HEK293T (cell line): ENCODE data around the gene C1QTNF7.

Experiments
- CTCF ChIA-PET: fragments of 350-600 bp; formaldehyde crosslinking; extraction: SDS; loops from one replicate; lab custom pipeline; 2021; ENCODE audit warnings: antibody characterized with exemption, inconsistent platforms; lab: Yijun Ruan, JAX
- POLR2A ChIA-PET: fragments of 350-600 bp; formaldehyde crosslinking; extraction: SDS; loops from one replicate; lab custom pipeline; 2020; ENCODE audit warnings: antibody characterized with exemption, inconsistent platforms; lab: Yijun Ruan, JAX
- DNase-seq: peaks from one replicate; pipeline ENCODE4 v3.0.0; 2012; ENCODE audit warnings: mixed read lengths; ENCODE audit errors: extremely low spot score
- ARNT ChIP-seq: fragments of 450-650 bp; IDR thresholded peaks from 2 replicates; pipeline ENCODE4 v1.6.1; 2017; ENCODE audit warnings: mild to moderate bottlenecking
- BHLHE40 ChIP-seq: fragments of 450-650 bp; IDR thresholded peaks from 2 replicates; pipeline ENCODE4 v1.6.1; 2016; ENCODE audit warnings: mild to moderate bottlenecking, moderate library complexity, borderline replicate concordance
- CTBP1 ChIP-seq: fragments of 450-650 bp; IDR thresholded peaks from 2 replicates; pipeline ENCODE4 v1.6.1; 2016; ENCODE audit warnings: borderline replicate concordance
- ELF4 ChIP-seq: fragments of 450-650 bp; IDR thresholded peaks from 2 replicates; pipeline ENCODE4 v1.6.1; 2017; ENCODE audit warnings: antibody characterized with exemption
- FOXA1 ChIP-seq: fragments of 450-650 bp; IDR thresholded peaks from 2 replicates; pipeline ENCODE4 v1.6.1; 2016; ENCODE audit warnings: mild to moderate bottlenecking
- FOXK2 ChIP-seq: fragments of 450-650 bp; IDR thresholded peaks from 2 replicates; pipeline ENCODE4 v1.6.1; 2016; ENCODE audit warnings: mild to moderate bottlenecking
- FOXM1 ChIP-seq: fragments of 450-650 bp; IDR thresholded peaks from 2 replicates; pipeline ENCODE4 v1.6.1; 2017; ENCODE audit warnings: mild to moderate bottlenecking, borderline replicate concordance
- HDGF ChIP-seq: fragments of 450-650 bp; IDR thresholded peaks from 2 replicates; pipeline ENCODE4 v1.6.1; 2017; ENCODE audit warnings: antibody characterized with exemption, borderline replicate concordance
- L3MBTL2 ChIP-seq: fragments of 450-650 bp; conservative IDR thresholded peaks from 2 replicates; pipeline ENCODE4 v1.6.1; 2016; ENCODE audit warnings: mild to moderate bottlenecking
- LEF1 ChIP-seq: fragments of 450-650 bp; IDR thresholded peaks from 2 replicates; pipeline ENCODE4 v1.6.1; 2017; ENCODE audit warnings: mild to moderate bottlenecking, borderline replicate concordance
- NFRKB ChIP-seq: fragments of 450-650 bp; IDR thresholded peaks from 2 replicates; pipeline ENCODE4 v1.6.1; 2016; ENCODE audit warnings: mild to moderate bottlenecking, moderate library complexity
- PKNOX1 ChIP-seq: fragments of 450-650 bp; IDR thresholded peaks from 2 replicates; pipeline ENCODE4 v1.6.1; 2016
- SP1 ChIP-seq: fragments of 450-650 bp; IDR thresholded peaks from 2 replicates; pipeline ENCODE4 v1.6.1; 2017
- SUZ12 ChIP-seq: fragments of 450-650 bp; IDR thresholded peaks from 2 replicates; pipeline ENCODE4 v1.6.1; 2016; ENCODE audit warnings: mild to moderate bottlenecking
- TARDBP ChIP-seq: fragments of 450-650 bp; IDR thresholded peaks from 2 replicates; pipeline ENCODE4 v1.6.1; 2016
- ZNF384 ChIP-seq: fragments of 450-650 bp; IDR thresholded peaks from 2 replicates; pipeline ENCODE4 v1.6.1; 2016

Gene C1QTNF7

GRCh38 chr4:15444879-15445547 is 17.2 kb downstream of the C1QTNF7 start:
- DNase-seq = no peak
- ChIA-PET POLR2A (no interaction called here), CTCF (no interaction called here)

GRCh38 chr4:15451181-15451865 is 23.5 kb downstream of the C1QTNF7 start:
- no peak for DNase-seq
- no peak for TF ChIP-seq CTBP1
- TF ChIP-seq FOXA1 = no peak
- TF ChIP-seq LEF1 = no peak
- TF ChIP-seq TARDBP = no peak
- no peak for TF ChIP-seq PKNOX1
- TF ChIP-seq HDGF = no peak
- no peak for TF ChIP-seq SP1
- TF ChIP-seq BHLHE40 = no peak
- POLR2A ChIA-PET = no interaction called here
- CTCF ChIA-PET = no interaction called here

More at GRCh38 chr4:15444879-15445547, 17.2 kb downstream of the C1QTNF7 start:
- no peak for TF ChIP-seq ELF4
- no peak for TF ChIP-seq CTBP1
- TF ChIP-seq FOXK2 = no peak
- no peak for TF ChIP-seq LEF1
- TF ChIP-seq HDGF = no peak
- no peak for TF ChIP-seq NFRKB
- no peak for TF ChIP-seq FOXM1
- TF ChIP-seq PKNOX1 = no peak
- TF ChIP-seq SUZ12 = no peak
- no peak for TF ChIP-seq FOXA1
- TF ChIP-seq ARNT = no peak

GRCh38 chr4:15451866-15452765 is 24.3 kb downstream of the C1QTNF7 start:
- CTCF ChIA-PET = no interaction called here
- POLR2A ChIA-PET = no interaction called here
- TF ChIP-seq FOXK2 = no peak
- TF ChIP-seq PKNOX1 = no peak
- no peak for TF ChIP-seq HDGF
- TF ChIP-seq NFRKB = no peak
- TF ChIP-seq TARDBP = no peak
- TF ChIP-seq BHLHE40 = no peak
- TF ChIP-seq SP1 = no peak
- no peak for TF ChIP-seq CTBP1
- TF ChIP-seq ZNF384 = no peak
- no peak for TF ChIP-seq FOXM1
- no peak for TF ChIP-seq SUZ12
- TF ChIP-seq L3MBTL2 = no peak
- no peak for TF ChIP-seq LEF1
- no peak for TF ChIP-seq ELF4
- no peak for TF ChIP-seq FOXA1
- TF ChIP-seq ARNT = no peak
- no peak for DNase-seq

GRCh38 chr4:15455290-15455689 is 27.5 kb downstream of the C1QTNF7 start:
- POLR2A ChIA-PET = no interaction called here
- TF ChIP-seq ZNF384 = no peak
- no peak for DNase-seq
- CTCF ChIA-PET = no interaction called here

GRCh38 chr4:15457406-15458201 is 29.8 kb downstream of the C1QTNF7 start:
- no peak for TF ChIP-seq L3MBTL2
- TF ChIP-seq ELF4 = no peak
- TF ChIP-seq ZNF384 = no peak
- TF ChIP-seq FOXA1 = no peak
- no peak for TF ChIP-seq FOXK2
- no peak for TF ChIP-seq FOXM1
- no peak for TF ChIP-seq TARDBP
- TF ChIP-seq BHLHE40 = no peak
- TF ChIP-seq CTBP1 = no peak
- peak; percentile 46 for DNase-seq
- ChIA-PET POLR2A (no interaction called here), CTCF (interaction anchor here (0.5 to 2.0 kb wide), 7 partner anchors 8 to 1800 kb away, joined by 3 to 9 read pairs (median 6); partner anchors contain the start of genes C1QTNF7 and CC2D2A)
